Activated effector memory CD4-positive, alpha-beta T cell treated with Interleukin-2 at 50 U/mL for 16 hours (primary cell): ENCODE data around the gene LRRC7.
"Not testable (repeated sequence)": the region's sequence is repeated elsewhere in the genome, so short reads cannot be mapped to it uniquely, and the experiment has no call there.

Experiments
- DNase-seq: peaks from one replicate; pipeline ENCODE4 v3.0.0-alpha.2; 2020

LRRC7 gene

GRCh38 chr1:69702085-69702484 lies 134.4 kb downstream of the LRRC7 start:
- no peak for DNase-seq

GRCh38 chr1:69706473-69706872 lies 138.8 kb downstream of the LRRC7 start:
- no peak for DNase-seq

GRCh38 chr1:69707103-69707502 lies 139.4 kb downstream of the LRRC7 start:
- no peak for DNase-seq

- no peak for DNase-seq
Measured at GRCh38 chr1:69710484-69711189, 142.9 kb downstream of the LRRC7 start.

- DNase-seq = no peak
Measured at GRCh38 chr1:69711190-69711930, 143.6 kb downstream of the LRRC7 start.

GRCh38 chr1:69717834-69718233 lies 150.1 kb downstream of the LRRC7 start:
- DNase-seq = not testable (repeated sequence)

- no peak for DNase-seq
Measured at GRCh38 chr1:69728206-69728605, 160.5 kb downstream of the LRRC7 start.

GRCh38 chr1:69733061-69733460 lies 165.3 kb downstream of the LRRC7 start:
- no peak for DNase-seq

GRCh38 chr1:69737527-69738185 lies 169.9 kb downstream of the LRRC7 start:
- no peak for DNase-seq

- no peak for DNase-seq
Measured at GRCh38 chr1:69738458-69739250, 170.9 kb downstream of the LRRC7 start.

- DNase-seq = no peak
Measured at GRCh38 chr1:69739251-69739605, 171.5 kb downstream of the LRRC7 start.

- DNase-seq = no peak
Measured at GRCh38 chr1:69743146-69743545, 175.4 kb downstream of the LRRC7 start.

GRCh38 chr1:69744381-69744780 lies 176.7 kb downstream of the LRRC7 start:
- no peak for DNase-seq

- no peak for DNase-seq
Measured at GRCh38 chr1:69747207-69747606, 179.5 kb downstream of the LRRC7 start.

GRCh38 chr1:69750638-69751037 lies 182.9 kb downstream of the LRRC7 start:
- no peak for DNase-seq

- no peak for DNase-seq
Measured at GRCh38 chr1:69752831-69753230, 185.1 kb downstream of the LRRC7 start.

GRCh38 chr1:69754521-69754920 lies 186.8 kb downstream of the LRRC7 start:
- DNase-seq = no peak

GRCh38 chr1:69755647-69756046 lies 187.9 kb downstream of the LRRC7 start:
- no peak for DNase-seq

- no peak for DNase-seq
Measured at GRCh38 chr1:69765951-69766350, 198.2 kb downstream of the LRRC7 start.

- no peak for DNase-seq
Measured at GRCh38 chr1:69766431-69767180, 198.9 kb downstream of the LRRC7 start.

- no peak for DNase-seq
Measured at GRCh38 chr1:69776555-69776954, 208.8 kb downstream of the LRRC7 start.

GRCh38 chr1:69777423-69777822 lies 209.7 kb downstream of the LRRC7 start:
- DNase-seq = no peak

- no peak for DNase-seq
Measured at GRCh38 chr1:69777971-69778370, 210.2 kb downstream of the LRRC7 start.
